ENCODE measurements around the gene AGTRAP.

Gene AGTRAP

GRCh38 chr1:11787804-11788436 lies 52.0 kb downstream of the AGTRAP start:
- H3K27ac ChIP-seq (ENCODE audit: extremely low read depth, low read depth, low read length): no peak overlapping the region
- H3K4me3 ChIP-seq (ENCODE audit: low read depth, low read length): no peak overlapping the region
- peaks cover 0 to 29% of the 10 kb centered on the region in 2 experiments; a peak in 1 of 3 replicates for H3K36me3 ChIP-seq (ENCODE audit: control insufficient read depth in 2 of 2, insufficient read depth in 1 of 2, low read length in 2 of 2)
- CTCF ChIA-PET: interaction anchor here (0.6 to 1.4 kb wide), 6 partner anchors 16 to 239 kb away, joined by 3 to 4 read pairs (median 3); no protein-coding TSS in a partner anchor
- H3K9me3 ChIP-seq (ENCODE audit: control insufficient read depth, insufficient read depth, low read depth, low read length): no peaks in the 10 kb centered on the region
- no peak for TF ChIP-seq PRDM2 (tag by site-specific recombination; IDR thresholded peaks at IDR 0.05; ENCODE audit: borderline replicate concordance)
- TF ChIP-seq ZNF121 (tag by site-specific recombination; IDR thresholded peaks at IDR 0.05): peak; percentile 29; the same call in 1 of the 2 replicates
- no peaks in the 10 kb centered on the region for H3K4me1 ChIP-seq (ENCODE audit: control insufficient read depth, insufficient read depth, low read length)
- POLR2A ChIA-PET: interaction anchor here (0.6 to 1.4 kb wide), 3 partner anchors 15 to 1969 kb away, joined by 5 to 9 read pairs (median 6); partner anchors contain the start of genes CLCN6 and MTHFR

- no peaks in the 10 kb centered on the region for H3K9me3 ChIP-seq (ENCODE audit: control insufficient read depth, insufficient read depth, low read depth, low read length)
- TF ChIP-seq ZNF157 (tag by site-specific recombination; IDR thresholded peaks at IDR 0.05): no peak
- 0 out of 2 replicates have a peak, but pooled peaks have one; percentile 6 for TF ChIP-seq ZBTB20 (tag by site-specific recombination; IDR thresholded peaks at IDR 0.05)
- no peak overlapping the region for H3K4me3 ChIP-seq (ENCODE audit: low read depth, low read length)
- ChIA-PET POLR2A (no interaction called here), CTCF (interaction anchor here (0.5 to 1.4 kb wide), 4 partner anchors 10 to 238 kb away, joined by 3 to 4 read pairs (median 3); no protein-coding TSS in a partner anchor)
- no peaks in the 10 kb centered on the region for H3K4me1 ChIP-seq (ENCODE audit: control insufficient read depth, insufficient read depth, low read length)
- peaks cover 0 to 31% of the 10 kb centered on the region in 2 experiments; a peak in 1 of 3 replicates for H3K36me3 ChIP-seq (ENCODE audit: control insufficient read depth in 2 of 2, insufficient read depth in 1 of 2, low read length in 2 of 2)
- no peak overlapping the region for H3K27ac ChIP-seq (ENCODE audit: extremely low read depth, low read depth, low read length)
Observed at GRCh38 chr1:11788549-11789053, 52.7 kb downstream of the AGTRAP start.

- CTCF ChIA-PET: interaction anchor here (0.5 to 1.1 kb wide), 3 partner anchors 9 to 193 kb away, joined by 3 to 4 read pairs (median 3); no protein-coding TSS in a partner anchor
- TF ChIP-seq ZSCAN4 (tag by site-specific recombination; IDR thresholded peaks at IDR 0.05) (no peak), PATZ1 (tag by site-specific recombination; IDR thresholded peaks at IDR 0.05) (no peak), ZNF292 (tag by site-specific recombination; IDR thresholded peaks at IDR 0.05; ENCODE audit: borderline replicate concordance, low read depth) (no peak), ZNF830 (tag by site-specific recombination; IDR thresholded peaks at IDR 0.05; ENCODE audit: low read depth) (no peak), ZNF629 (tag by site-specific recombination; IDR thresholded peaks at IDR 0.05) (no peak), ZNF623 (tag by site-specific recombination; IDR thresholded peaks at IDR 0.05) (no peak), ZNF692 (tag by site-specific recombination; IDR thresholded peaks at IDR 0.05) (no peak), ZNF341 (tag by site-specific recombination; IDR thresholded peaks at IDR 0.05; ENCODE audit: low read depth) (no peak), ZNF48 (tag by site-specific recombination; IDR thresholded peaks at IDR 0.05) (no peak), SP3 (tag by site-specific recombination; IDR thresholded peaks at IDR 0.05) (no peak)
- Histone ChIP-seq H3K4me1 (ENCODE audit: control insufficient read depth, insufficient read depth, low read length) (no peaks in the 10 kb centered on the region), H3K4me3 (ENCODE audit: low read depth, low read length) (no peak overlapping the region), H3K9me3 (ENCODE audit: control insufficient read depth, insufficient read depth, low read depth, low read length) (no peaks in the 10 kb centered on the region), H3K36me3 (ENCODE audit: control insufficient read depth in 2 of 2, insufficient read depth in 1 of 2, low read length in 2 of 2) (peaks cover 0 to 39% of the 10 kb centered on the region in 2 experiments; a peak in 1 of 3 replicates), H3K27ac (ENCODE audit: extremely low read depth, low read depth, low read length) (no peak overlapping the region)
- POLR2A ChIA-PET: no interaction called here
Observed at GRCh38 chr1:11789126-11790067, 53.5 kb downstream of the AGTRAP start.
